Esophagus squamous epithelium (tissue), 5 donors: ENCODE measurements around the gene PTPRN2. TPM values are rescaled to one million over a fixed set of nuclear protein-coding genes. Genes with fewer than 3 reads are reported as not detected.

Experiments used
- DNase-seq: peaks from one replicate; lab custom pipeline; 2025; lab: John Stamatoyannopoulos, UW
- H3K27ac ChIP-seq, 4 donors: fragments of 200-600 bp; sonication (generic); one replicate each; pipeline ENCODE4 v1.5.1; 2016 to 2019; ENCODE audit warnings: mild to moderate bottlenecking in 1 of 4
- H3K27me3 ChIP-seq, 4 donors: fragments of 200-600 bp; sonication (generic); 1 replicate in 3 of 4; 2 replicates in 1 of 4; pipeline versions ENCODE4 v1.5.1 to v1.6.0; 2017 to 2021; ENCODE audit warnings: antibody characterized with exemption in 1 of 4
- H3K36me3 ChIP-seq, 3 donors: fragments of 200-600 bp; sonication (generic); one replicate each; pipeline ENCODE4 v1.5.1; 2016 to 2019
- H3K4me1 ChIP-seq, 3 donors: fragments of 200-600 bp; sonication (generic); one replicate each; pipeline ENCODE4 v1.5.1; 2017 to 2019
- H3K4me3 ChIP-seq, 4 donors: fragments of 200-600 bp; sonication (generic); 1 replicate in 3 of 4; 2 replicates in 1 of 4; pipeline ENCODE4 v1.5.1; 2016 to 2019; ENCODE audit warnings: mild to moderate bottlenecking in 2 of 4, moderate library complexity in 1 of 4
- H3K9me3 ChIP-seq, 3 donors: fragments of 200-600 bp; sonication (generic); one replicate each; pipeline ENCODE4 v1.5.1; 2016 to 2019
- POLR2A ChIP-seq, 4 donors: fragments of 450-650 bp; IDR thresholded peaks; one replicate each; pipeline ENCODE4 v1.6.1; 2017; ENCODE audit warnings: antibody characterized with exemption in 4 of 4, mild to moderate bottlenecking in 4 of 4, moderate library complexity in 3 of 4
- WGBS, 2 donors: methylation state at CpG; one replicate each; pipeline ENCODE4 v1.1.5; 2018; 5-methylcytosine and 5-hydroxymethylcytosine counted together
- intact Hi-C: fragments of 100-400 bp; cut with DNase I; formaldehyde crosslinking; loops from one replicate; pipeline ENCODE4 v1.15.0; 2022
- total RNA-seq, 4 donors: library from RNA; depleted of rRNA; stranded (reverse); fragments of >200 nt; gene quantifications; one replicate each; pipeline ENCODE4 v1.1.0, GENCODE V29; 2016
- TF ChIP-seq, protein P1 (sequence below), 6 experiments: fragments of 450-650 bp in 4 of 6; fragments of 200-600 bp in 2 of 6; sonication (generic) in 2 of 6; IDR thresholded peaks; one replicate each; pipeline ENCODE4 v1.5.1; 2016 to 2019; ENCODE audit warnings: antibody characterized with exemption in 6 of 6, mild to moderate bottlenecking in 4 of 6, moderate library complexity in 4 of 6
- donor health status: DM: yes; HTN: yes; CAD: no.

Gene PTPRN2
- total RNA-seq, 4 donors from 2014 or later, result 0.38 to 2.7 (median 1.0) TPM

GRCh38 chr7:157949711-157950110 is 637.9 kb downstream of the PTPRN2 start:
- TF ChIP-seq, protein P1, sequence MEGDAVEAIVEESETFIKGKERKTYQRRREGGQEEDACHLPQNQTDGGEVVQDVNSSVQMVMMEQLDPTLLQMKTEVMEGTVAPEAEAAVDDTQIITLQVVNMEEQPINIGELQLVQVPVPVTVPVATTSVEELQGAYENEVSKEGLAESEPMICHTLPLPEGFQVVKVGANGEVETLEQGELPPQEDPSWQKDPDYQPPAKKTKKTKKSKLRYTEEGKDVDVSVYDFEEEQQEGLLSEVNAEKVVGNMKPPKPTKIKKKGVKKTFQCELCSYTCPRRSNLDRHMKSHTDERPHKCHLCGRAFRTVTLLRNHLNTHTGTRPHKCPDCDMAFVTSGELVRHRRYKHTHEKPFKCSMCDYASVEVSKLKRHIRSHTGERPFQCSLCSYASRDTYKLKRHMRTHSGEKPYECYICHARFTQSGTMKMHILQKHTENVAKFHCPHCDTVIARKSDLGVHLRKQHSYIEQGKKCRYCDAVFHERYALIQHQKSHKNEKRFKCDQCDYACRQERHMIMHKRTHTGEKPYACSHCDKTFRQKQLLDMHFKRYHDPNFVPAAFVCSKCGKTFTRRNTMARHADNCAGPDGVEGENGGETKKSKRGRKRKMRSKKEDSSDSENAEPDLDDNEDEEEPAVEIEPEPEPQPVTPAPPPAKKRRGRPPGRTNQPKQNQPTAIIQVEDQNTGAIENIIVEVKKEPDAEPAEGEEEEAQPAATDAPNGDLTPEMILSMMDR (IDR thresholded peaks at IDR 0.05), result no peak
- TF ChIP-seq POLR2A (IDR thresholded peaks at IDR 0.05), result no peak
- Histone ChIP-seq H3K27ac (no peak overlapping the region), H3K4me1 (no peaks in the 10 kb centered on the region), H3K36me3 (no peaks in the 10 kb centered on the region), H3K4me3 (no peak overlapping the region), H3K27me3 (peaks cover 0 to 6% (median 0%) of the 10 kb centered on the region in 4 donors), H3K9me3 (peaks cover 0 to 25% (median 0%) of the 10 kb centered on the region in 3 donors)
- 3 to 20% methylated on average over 3 of the region's 3 CpGs for WGBS, 2 donors
- DNase-seq, result no peak
- intact Hi-C loops, result no loop called here

GRCh38 chr7:157947504-157947903 is 640.1 kb downstream of the PTPRN2 start:
- intact Hi-C loops, result no loop called here

GRCh38 chr7:157946398-157947060 is 641.1 kb downstream of the PTPRN2 start:
- no peak for TF ChIP-seq POLR2A (IDR thresholded peaks at IDR 0.05)
- TF ChIP-seq, protein P1 (IDR thresholded peaks at IDR 0.05), result no peak
- H3K27ac ChIP-seq, result no peak overlapping the region
- no peaks in the 10 kb centered on the region for H3K27me3 ChIP-seq
- peaks cover 0 to 25% (median 0%) of the 10 kb centered on the region in 3 donors for H3K9me3 ChIP-seq
- no peak for DNase-seq
- WGBS, 2 donors, result 85 to 89% methylated on average over 9 of the region's 9 CpGs
- no peaks in the 10 kb centered on the region for H3K4me1 ChIP-seq
- intact Hi-C loops, result no loop called here
- H3K4me3 ChIP-seq, result no peak overlapping the region
- H3K36me3 ChIP-seq, result no peaks in the 10 kb centered on the region

More at GRCh38 chr7:157947504-157947903, 640.1 kb downstream of the PTPRN2 start:
- H3K36me3 ChIP-seq, result no peaks in the 10 kb centered on the region
- H3K4me3 ChIP-seq, result no peak overlapping the region
- WGBS, 2 donors, result 85 to 96% methylated on average over 3 of the region's 3 CpGs
- no peak for DNase-seq
- no peaks in the 10 kb centered on the region for H3K4me1 ChIP-seq
- H3K9me3 ChIP-seq, result peaks cover 0 to 25% (median 0%) of the 10 kb centered on the region in 3 donors
- H3K27me3 ChIP-seq, result no peaks in the 10 kb centered on the region
- no peak overlapping the region for H3K27ac ChIP-seq
- TF ChIP-seq POLR2A (IDR thresholded peaks at IDR 0.05), result no peak
- TF ChIP-seq, protein P1 (IDR thresholded peaks at IDR 0.05), result no peak

GRCh38 chr7:157945401-157945800 is 642.2 kb downstream of the PTPRN2 start:
- Histone ChIP-seq H3K4me1 (no peaks in the 10 kb centered on the region), H3K36me3 (no peaks in the 10 kb centered on the region), H3K27ac (no peak overlapping the region), H3K9me3 (peaks cover 0 to 25% (median 0%) of the 10 kb centered on the region in 3 donors), H3K27me3 (no peaks in the 10 kb centered on the region), H3K4me3 (no peak overlapping the region)
- no peak for DNase-seq
- 92 to 97% methylated on average over 4 to 12 of the region's 19 CpGs for WGBS, 2 donors
- TF ChIP-seq, protein P1 (IDR thresholded peaks at IDR 0.05), result no peak
- TF ChIP-seq POLR2A (IDR thresholded peaks at IDR 0.05), result no peak
- intact Hi-C loops, result no loop called here

DNA sequence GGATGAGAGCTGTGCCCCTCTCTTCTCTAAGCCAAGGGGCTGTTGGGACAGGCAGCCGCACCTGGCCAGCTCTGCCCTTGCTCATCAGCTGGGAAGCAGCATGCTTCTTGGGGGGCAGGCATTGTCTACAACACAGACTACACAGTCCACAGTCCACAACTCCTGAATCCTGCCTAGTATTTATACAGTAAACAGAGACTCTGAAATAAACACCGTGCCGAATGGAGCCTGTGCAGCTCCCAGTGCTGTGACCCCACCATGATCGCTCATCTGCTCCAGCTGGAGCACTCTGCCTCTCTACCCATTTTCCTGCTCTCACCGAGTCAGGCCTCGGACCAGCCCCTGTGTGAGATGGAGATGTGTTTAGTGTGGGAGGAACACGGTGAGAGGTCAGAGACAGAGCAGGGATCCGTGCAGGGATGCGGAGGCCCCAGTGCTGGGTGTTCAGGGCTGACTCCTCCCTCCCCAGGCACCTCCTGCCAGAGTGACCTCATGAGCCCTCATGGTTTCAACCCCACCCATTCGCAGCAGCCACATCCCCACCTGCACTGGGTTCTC is 642.8 kb downstream of the PTPRN2 start:
- DNase-seq, result no peak
- no peaks in the 10 kb centered on the region for H3K36me3 ChIP-seq
- WGBS, 2 donors, result 94% methylated on average over 8 of the region's 10 CpGs

More for the DNA sequence above, 642.8 kb downstream of the PTPRN2 start:
- Histone ChIP-seq H3K4me3 (no peak overlapping the region), H3K9me3 (peaks cover 0 to 25% (median 0%) of the 10 kb centered on the region in 3 donors), H3K27me3 (no peaks in the 10 kb centered on the region), H3K4me1 (no peaks in the 10 kb centered on the region), H3K27ac (no peak overlapping the region)
- intact Hi-C loops, result no loop called here
- no peak for TF ChIP-seq POLR2A (IDR thresholded peaks at IDR 0.05)
- TF ChIP-seq, protein P1 (IDR thresholded peaks at IDR 0.05), result no peak
